Kidney epithelial cell (primary cell): ENCODE results near the gene CRYBB3. TPM values are rescaled to one million over a fixed set of nuclear protein-coding genes. Genes with fewer than 3 reads are reported as not detected.
"Not testable (repeated sequence)": the region's sequence is repeated elsewhere in the genome, so short reads cannot be mapped to it uniquely, and the experiment has no call there.

Experiments used
- DNase-seq: peaks from one replicate; pipeline ENCODE4 v3.0.0-alpha.2; 2010; ENCODE audit warnings: low read depth
- H3K27me3 ChIP-seq: 2 replicates; pipeline ENCODE4 v1.6.0; 2011; ENCODE audit warnings: low read length; ENCODE audit not compliant: control insufficient read depth, insufficient read depth
- H3K36me3 ChIP-seq: 2 replicates; pipeline ENCODE4 v1.5.1; 2011; ENCODE audit warnings: low read length; ENCODE audit not compliant: control insufficient read depth, insufficient read depth
- H3K4me3 ChIP-seq: 2 replicates; pipeline ENCODE4 v1.5.1; 2011; ENCODE audit warnings: low read depth, mild to moderate bottlenecking, control low read depth, low read length
- total RNA-seq: library from RNA; depleted of rRNA; stranded (reverse); fragments of >200 nt; gene quantifications from 2 replicates; pipeline ENCODE4 v1.2.3, GENCODE V29; 2015
- TF ChIP-seq, protein P1 (sequence below): IDR thresholded peaks from 2 replicates; pipeline ENCODE4 v1.5.1; 2011; ENCODE audit warnings: mild to moderate bottlenecking, moderate library complexity, low read length, control low read depth, inconsistent platforms; ENCODE audit not compliant: insufficient read depth, poor library complexity, severe bottlenecking

CRYBB3 gene
- total RNA-seq, 1 donor from 2014 or later = not detected

DNA sequence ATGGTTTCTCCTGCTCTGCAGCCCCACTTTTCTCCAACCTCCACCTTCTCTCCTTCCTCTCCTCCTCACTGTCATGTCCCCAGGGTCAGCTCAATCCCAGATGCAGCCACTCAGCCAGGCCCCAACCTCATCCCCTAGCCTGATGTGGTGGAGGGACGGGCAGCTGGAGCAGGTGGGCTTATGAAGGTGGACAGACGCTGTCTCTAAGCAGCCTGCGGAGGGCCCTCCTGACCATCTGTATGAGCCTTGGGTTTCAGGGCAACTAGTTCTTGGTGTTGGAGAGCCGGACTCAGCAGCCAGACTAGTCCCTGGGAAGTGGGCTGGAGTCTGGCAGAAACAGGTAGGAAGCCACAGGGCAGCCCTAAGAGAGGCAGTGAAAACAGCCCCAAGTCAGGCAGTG lies 37.8 kb downstream of the CRYBB3 start:
- Histone ChIP-seq H3K4me3 (no peak overlapping the region), H3K27me3 (peaks cover 5% of the 10 kb centered on the region), H3K36me3 (no peaks in the 10 kb centered on the region)
- TF ChIP-seq, protein P1, sequence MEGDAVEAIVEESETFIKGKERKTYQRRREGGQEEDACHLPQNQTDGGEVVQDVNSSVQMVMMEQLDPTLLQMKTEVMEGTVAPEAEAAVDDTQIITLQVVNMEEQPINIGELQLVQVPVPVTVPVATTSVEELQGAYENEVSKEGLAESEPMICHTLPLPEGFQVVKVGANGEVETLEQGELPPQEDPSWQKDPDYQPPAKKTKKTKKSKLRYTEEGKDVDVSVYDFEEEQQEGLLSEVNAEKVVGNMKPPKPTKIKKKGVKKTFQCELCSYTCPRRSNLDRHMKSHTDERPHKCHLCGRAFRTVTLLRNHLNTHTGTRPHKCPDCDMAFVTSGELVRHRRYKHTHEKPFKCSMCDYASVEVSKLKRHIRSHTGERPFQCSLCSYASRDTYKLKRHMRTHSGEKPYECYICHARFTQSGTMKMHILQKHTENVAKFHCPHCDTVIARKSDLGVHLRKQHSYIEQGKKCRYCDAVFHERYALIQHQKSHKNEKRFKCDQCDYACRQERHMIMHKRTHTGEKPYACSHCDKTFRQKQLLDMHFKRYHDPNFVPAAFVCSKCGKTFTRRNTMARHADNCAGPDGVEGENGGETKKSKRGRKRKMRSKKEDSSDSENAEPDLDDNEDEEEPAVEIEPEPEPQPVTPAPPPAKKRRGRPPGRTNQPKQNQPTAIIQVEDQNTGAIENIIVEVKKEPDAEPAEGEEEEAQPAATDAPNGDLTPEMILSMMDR = no peak
- DNase-seq = no peak

DNA sequence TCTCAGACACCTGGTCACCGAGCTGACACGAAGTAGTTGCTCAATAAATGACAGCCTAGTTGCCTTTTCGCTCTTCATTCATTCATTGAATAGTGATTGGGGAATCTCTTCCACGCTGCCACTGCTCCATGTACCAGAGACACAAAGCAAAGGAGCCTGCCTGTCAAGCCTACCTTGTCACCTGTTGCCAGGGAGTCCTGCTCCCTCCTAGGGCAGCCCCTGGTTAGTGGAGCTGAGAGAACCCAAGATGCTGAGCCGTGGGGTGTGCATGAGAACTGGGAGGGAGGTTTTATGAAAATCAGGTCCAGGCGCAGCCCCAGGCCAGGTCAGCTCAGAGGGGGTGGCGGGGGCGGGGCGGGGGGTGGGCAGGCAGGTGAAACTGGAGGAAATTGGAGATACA lies 38.4 kb downstream of the CRYBB3 start:
- not testable (repeated sequence) for DNase-seq, H3K27me3 ChIP-seq, H3K36me3 ChIP-seq, H3K4me3 ChIP-seq

DNA sequence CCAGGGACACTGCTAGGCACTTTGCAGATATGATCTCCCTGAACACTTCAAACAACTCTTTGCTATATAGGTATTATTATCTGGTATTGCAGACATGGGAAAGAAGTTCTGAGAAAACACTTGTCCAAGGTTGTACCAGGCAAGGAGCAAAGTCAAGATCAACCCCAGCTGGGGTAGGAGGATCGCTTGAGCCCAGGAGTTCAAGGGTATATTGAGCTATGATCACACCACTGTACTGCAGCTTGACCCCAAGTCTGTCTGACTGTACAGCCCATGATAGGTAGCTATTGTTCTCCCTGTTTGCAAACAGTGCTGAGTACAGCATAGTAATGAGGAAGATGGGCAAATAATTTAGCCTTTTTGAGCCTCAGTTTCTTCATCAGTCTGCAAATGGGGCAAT lies 55.5 kb downstream of the CRYBB3 start:
- DNase-seq, H3K27me3 ChIP-seq, H3K4me3 ChIP-seq, H3K36me3 ChIP-seq: not testable (repeated sequence)

Other genes with a start within 250 kb of the CRYBB3 start
- gene KIAA1671, start 247.1 kb upstream of the CRYBB3 start, total RNA-seq = 32.3 and 35.6 TPM in 2 replicates
- gene CRYBB2, start 19.8 kb downstream of the CRYBB3 start, total RNA-seq = not detected in 2 replicates